GM12891 (cell line): ENCODE measurements around the gene KDM4C.

Source experiments
- POLR2A ChIP-seq: IDR thresholded peaks from 2 replicates; pipeline ENCODE4 v1.6.1; 2011; ENCODE audit warnings: low read depth, low read length, control low read depth
- POU2F2 ChIP-seq: IDR thresholded peaks from 2 replicates; pipeline ENCODE4 v1.6.1; 2011; ENCODE audit warnings: low read depth, mild to moderate bottlenecking, control low read depth, low read length, moderate library complexity

DNA sequence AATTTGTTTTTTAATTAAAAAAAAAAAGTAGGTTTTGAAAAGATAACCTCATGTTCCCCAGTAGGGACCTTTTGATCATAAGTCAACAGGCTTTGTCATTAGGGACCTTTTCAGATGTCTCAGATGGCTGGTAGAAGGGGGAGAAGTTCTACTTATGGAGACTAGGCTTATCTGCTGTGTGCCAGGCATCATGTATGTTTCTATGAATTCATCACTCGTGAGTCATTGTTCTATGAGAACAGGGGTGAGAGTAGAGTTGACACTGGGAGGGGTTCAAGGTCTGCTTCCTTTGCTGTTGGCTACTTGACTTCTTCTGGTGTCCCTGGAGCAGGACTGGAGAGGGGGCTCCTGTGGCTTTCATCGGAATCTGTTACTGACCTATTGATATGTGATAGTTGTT, 138.8 kb downstream of the KDM4C start:
- TF ChIP-seq POU2F2 (no peak), POLR2A (no peak)
